ENCODE data around the gene TOX2.

DNA sequence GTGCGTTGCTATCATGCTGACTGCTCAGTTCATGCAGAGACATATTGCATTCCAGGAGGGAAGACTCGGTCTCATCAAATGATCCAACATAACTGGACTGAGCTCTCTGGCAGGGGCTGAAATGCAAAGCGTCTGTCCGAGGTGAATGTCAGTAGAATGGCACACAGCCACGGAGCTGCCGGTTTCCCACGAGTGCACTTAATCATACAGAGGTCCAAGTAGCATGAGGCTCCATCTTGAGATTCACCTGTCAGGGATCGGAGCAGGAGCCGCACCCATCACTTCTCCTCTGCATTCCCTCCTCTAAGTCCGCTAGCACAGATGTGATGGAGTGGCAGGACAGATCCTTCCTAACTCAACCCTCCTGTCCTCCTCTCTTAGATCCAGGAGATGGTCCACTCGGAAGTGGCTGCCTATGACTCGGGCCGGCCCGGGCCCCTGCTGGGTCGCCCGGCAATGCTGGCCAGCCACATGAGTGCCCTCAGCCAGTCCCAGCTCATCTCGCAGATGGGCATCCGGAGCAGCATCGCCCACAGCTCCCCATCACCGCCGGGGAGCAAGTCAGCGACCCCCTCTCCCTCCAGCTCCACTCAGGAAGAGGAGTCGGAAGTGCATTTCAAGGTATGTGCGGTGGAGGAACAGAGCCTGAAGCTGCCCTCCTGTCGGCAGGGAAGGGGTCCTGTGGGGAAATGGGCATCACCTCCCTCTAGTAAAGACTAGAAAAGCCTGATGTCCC is 136.4 kb downstream of the TOX2 start:
- TF ChIP-seq YY1 (IDR thresholded peaks at IDR 0.05; ENCODE audit: low read depth, low read length): no peak
- TF ChIP-seq POLR2AphosphoS5 (IDR thresholded peaks at IDR 0.05; ENCODE audit: low read depth, low read length): no peak
- no peak for TF ChIP-seq BCL11A (IDR thresholded peaks at IDR 0.05; ENCODE audit: low read depth in 2 of 2, low read length in 2 of 2)
- no peak for TF ChIP-seq EP300 (IDR thresholded peaks at IDR 0.05; ENCODE audit: borderline replicate concordance in 1 of 2, low read depth in 2 of 2, low read length in 2 of 2)
- TF ChIP-seq CTCF (IDR thresholded peaks at IDR 0.05; ENCODE audit: control extremely low read depth in 1 of 3, insufficient read depth in 1 of 3, low read depth in 1 of 3, low read length in 3 of 3): no peak
- no peak for TF ChIP-seq EZH2 (IDR thresholded peaks at IDR 0.05; ENCODE audit: low read depth, low read length, severe bottlenecking)
- TF ChIP-seq SAP30 (IDR thresholded peaks at IDR 0.05; ENCODE audit: insufficient read depth, insufficient replicate concordance, low read length): no peak
- TF ChIP-seq PHF8 (conservative IDR thresholded peaks at IDR 0.05; ENCODE audit: low read depth, low read length): no peak

Measured in H1 (cell line).